H1 (cell line): ENCODE results near the gene DACH2. TPM values are rescaled to one million over a fixed set of nuclear protein-coding genes. Genes with fewer than 3 reads are reported as not detected.

Source experiments
- CEBPB ChIP-seq: IDR thresholded peaks from 2 replicates; pipeline ENCODE4 v1.6.1; 2012; ENCODE audit warnings: low read depth, low read length
- polyA plus RNA-seq, 7 experiments: library from polyadenylated mRNA; depleted of rRNA in 3 of 7; stranded (reverse) in 5 of 7; unstranded in 2 of 7; fragments of >200 nt in 5 of 7; fragments of 200-250 nt in 2 of 7; gene quantifications; 1 replicate in 5 of 7; 2 replicates in 1 of 7; 4 replicates in 1 of 7; pipeline versions ENCODE4 v1.2.1 to v1.2.3, GENCODE V29; 2011 to 2013; ENCODE audit warnings: missing spikeins in 2 of 7, mixed read lengths in 2 of 7
- total RNA-seq: library from RNA; stranded (reverse); fragmentation: NEBNext Ultra II Directional; extraction: Animal tissue kit (Norgen Biotek cat#: 25700); gene quantifications from 2 replicates; pipeline ENCODE4 v1.2.1, GENCODE V29; 2021

The DACH2 gene
- total and polyA plus RNA-seq, 2 of the 8 experiments (the other 6 are each of a cell fraction or from before 2014, with no cell fraction given): 1.0 to 1.8 TPM

DNA sequence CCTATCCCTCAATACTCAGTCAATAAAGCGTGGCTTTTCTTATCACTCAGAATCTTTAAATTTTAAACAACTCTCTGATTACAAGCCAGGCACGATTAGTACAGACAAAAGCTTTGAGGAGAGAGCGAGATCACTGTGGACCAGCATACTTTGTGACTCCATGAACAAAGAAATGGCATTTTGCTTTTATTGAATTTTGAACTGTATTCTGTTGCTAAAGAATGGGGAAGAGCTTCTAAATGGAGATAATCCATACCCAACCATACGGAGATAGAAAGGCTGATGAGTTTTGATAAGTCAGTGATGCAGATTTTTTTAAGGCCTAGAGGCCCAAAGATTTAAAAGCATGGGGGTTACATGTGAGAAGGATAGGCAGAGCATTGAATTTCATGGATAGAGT, 259.1 kb downstream of the DACH2 start (continued):
- TF ChIP-seq CEBPB: no peak
- TF ChIP-seq, all 59 proteins: peak for 0
